Kasumi-1 (cell line): Measurements from ENCODE around the gene ITM2A.
A peak's percentile ranks its signal among the peaks of the same experiment; 100 is the strongest.

Experiments used
- DNase-seq, 2 experiments: peaks; one replicate each; lab custom pipeline; 2025; lab: John Stamatoyannopoulos, UW

ITM2A gene

GRCh38 chrX:79366873-79367749, at the start of gene ITM2A:
ITM2A (minus strand) TSS chrX:79367334; CDS start chrX:79367215, 119 bp downstream.
- peak; percentile 63 to 76 for DNase-seq

GRCh38 chrX:79415056-79415455, 47.9 kb upstream of the ITM2A start:
- no peak for DNase-seq

GRCh38 chrX:79413963-79414362, 46.8 kb upstream of the ITM2A start:
- DNase-seq = no peak

- peak; percentile 21 to 50 for DNase-seq
Measured at GRCh38 chrX:79412972-79413371, 45.8 kb upstream of the ITM2A start.

GRCh38 chrX:79412166-79412565, 45.0 kb upstream of the ITM2A start:
- no peak for DNase-seq

- no peak for DNase-seq
Measured at GRCh38 chrX:79409657-79410056, 42.5 kb upstream of the ITM2A start.

- DNase-seq = no peak
Measured at GRCh38 chrX:79408623-79409322, 41.6 kb upstream of the ITM2A start.

GRCh38 chrX:79400623-79401022, 33.5 kb upstream of the ITM2A start:
- DNase-seq = no peak

- DNase-seq = no peak
Measured at GRCh38 chrX:79375340-79375739, 8.2 kb upstream of the ITM2A start.

GRCh38 chrX:79371640-79372039, 4.5 kb upstream of the ITM2A start:
- DNase-seq = no peak

- DNase-seq = no peak
Measured at GRCh38 chrX:79371101-79371500, 4.0 kb upstream of the ITM2A start.

GRCh38 chrX:79369871-79370270, 2.7 kb upstream of the ITM2A start:
- DNase-seq = no peak

- DNase-seq = no peak
Measured at GRCh38 chrX:79368441-79368840, 1.3 kb upstream of the ITM2A start.

GRCh38 chrX:79367907-79368306, 773 bp upstream of the ITM2A start:
- no peak for DNase-seq

GRCh38 chrX:79366556-79366872, 620 bp downstream of the ITM2A start:
- DNase-seq = no peak

GRCh38 chrX:79365591-79365990, 1.5 kb downstream of the ITM2A start:
- no peak for DNase-seq

- no peak for DNase-seq
Measured at GRCh38 chrX:79364306-79364705, 2.8 kb downstream of the ITM2A start.

- no peak for DNase-seq
Measured at GRCh38 chrX:79361192-79361870, 5.8 kb downstream of the ITM2A start.

- DNase-seq = no peak
Measured at GRCh38 chrX:79336869-79337815, 30.0 kb downstream of the ITM2A start.

- no peak for DNase-seq
Measured at GRCh38 chrX:79330022-79330421, 37.1 kb downstream of the ITM2A start.

GRCh38 chrX:79325263-79325958, 41.7 kb downstream of the ITM2A start:
- DNase-seq = no peak
